GM19468 (cell line): ENCODE data around the gene HEXIM2.

Source experiments
- ATAC-seq: cut with Tn5 transposase; IDR thresholded peaks from one replicate; pipeline ENCODE4 v1.9.1; 2021; ENCODE audit warnings: mild to moderate bottlenecking, moderate library complexity, moderate number of reproducible peaks; ENCODE audit not compliant: unreplicated experiment; ENCODE audit errors: extremely low read depth

The HEXIM2 gene

DNA sequence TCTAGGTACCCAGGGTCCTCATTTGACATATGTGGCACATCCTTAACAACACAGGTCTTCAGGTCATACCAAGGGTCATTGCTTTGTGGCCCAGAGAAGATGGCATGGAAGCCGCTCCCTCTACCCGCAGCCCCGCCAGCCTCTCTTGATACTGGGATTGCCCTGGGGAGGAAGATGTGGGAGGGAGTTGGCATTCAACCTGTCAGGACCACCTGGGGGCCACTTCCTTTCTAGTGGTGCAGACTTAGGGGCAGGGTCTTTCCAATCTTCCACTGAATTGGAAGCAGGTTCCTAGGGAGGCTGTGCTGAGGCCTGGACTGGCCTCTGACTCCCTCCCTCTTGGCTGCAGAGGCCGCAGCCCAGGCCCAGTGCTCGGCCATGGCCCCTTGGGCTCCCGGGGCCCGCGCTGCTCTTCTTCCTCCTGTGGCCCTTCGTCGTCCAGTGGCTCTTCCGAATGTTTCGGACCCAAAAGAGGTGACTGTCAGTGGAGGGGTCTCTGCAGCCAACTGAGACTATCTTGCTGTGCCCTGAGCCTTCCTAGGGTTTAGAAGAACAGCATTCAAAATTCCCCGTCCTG, 18.5 kb upstream of the HEXIM2 start:
- ATAC-seq: no peak

DNA sequence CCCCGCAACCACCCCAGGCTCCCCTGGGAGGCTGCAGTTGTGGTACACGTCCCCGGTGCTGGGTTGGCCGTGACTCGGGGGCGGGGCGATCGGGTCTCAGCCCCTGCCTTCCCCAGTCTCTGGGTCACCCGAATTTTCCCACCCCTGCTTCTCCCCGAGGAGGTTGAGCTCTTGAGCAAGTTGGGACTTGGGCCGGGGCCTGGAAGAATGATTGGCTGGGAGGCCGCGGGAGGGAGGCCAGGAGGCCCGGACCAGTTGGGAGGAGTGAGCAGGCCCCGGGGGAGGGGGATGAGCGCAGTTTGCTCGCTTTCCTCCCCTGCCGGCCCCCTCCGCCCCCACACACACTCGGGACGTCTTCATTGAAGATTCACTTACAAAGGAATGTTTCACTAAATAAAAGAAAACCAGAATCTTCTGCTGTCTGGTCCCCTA, 17.9 kb upstream of the HEXIM2 start:
- ATAC-seq: no peak

DNA sequence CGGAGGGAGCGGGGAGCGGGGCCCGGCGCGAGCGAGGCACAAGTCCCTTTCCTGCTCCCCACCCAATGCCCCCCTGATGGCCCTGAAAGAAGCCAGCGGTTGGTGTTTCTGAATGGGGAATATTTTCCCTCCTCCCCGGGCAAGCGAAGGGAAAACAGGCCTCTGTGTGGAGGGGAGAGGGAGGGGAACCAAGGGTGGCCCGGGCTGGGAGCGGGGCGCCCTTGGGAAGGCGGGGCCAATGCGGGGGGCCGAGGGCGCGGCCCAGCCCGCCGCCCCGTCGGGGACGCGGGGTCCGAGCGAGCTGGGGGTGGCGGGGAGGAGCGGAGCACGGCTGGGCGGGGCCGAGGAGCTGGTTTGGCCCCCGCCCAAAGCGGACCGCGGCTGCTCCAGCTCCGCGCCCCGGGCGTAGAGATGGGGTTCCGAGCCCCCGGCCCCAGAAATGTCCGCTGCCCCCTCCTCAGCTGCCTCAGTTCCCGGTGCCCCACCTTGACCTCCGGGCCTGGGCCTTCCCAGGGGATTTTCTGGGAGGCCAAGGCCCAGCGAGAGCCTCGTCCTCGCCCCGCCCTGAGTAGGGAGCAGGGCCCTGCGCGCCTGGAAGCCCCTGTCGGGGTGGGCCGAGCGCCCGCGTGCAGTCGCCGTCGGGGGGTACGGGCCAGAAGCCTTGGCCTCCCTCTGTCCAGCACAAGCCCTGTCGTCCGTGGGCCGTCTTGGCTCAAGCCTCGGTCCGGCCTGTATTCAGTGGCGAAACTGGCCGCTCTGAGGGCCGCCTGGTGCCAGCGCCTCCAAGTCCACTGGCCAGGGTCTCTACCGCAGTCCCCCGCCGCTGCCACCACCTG, 17.3 kb upstream of the HEXIM2 start:
- ATAC-seq: no peak

DNA sequence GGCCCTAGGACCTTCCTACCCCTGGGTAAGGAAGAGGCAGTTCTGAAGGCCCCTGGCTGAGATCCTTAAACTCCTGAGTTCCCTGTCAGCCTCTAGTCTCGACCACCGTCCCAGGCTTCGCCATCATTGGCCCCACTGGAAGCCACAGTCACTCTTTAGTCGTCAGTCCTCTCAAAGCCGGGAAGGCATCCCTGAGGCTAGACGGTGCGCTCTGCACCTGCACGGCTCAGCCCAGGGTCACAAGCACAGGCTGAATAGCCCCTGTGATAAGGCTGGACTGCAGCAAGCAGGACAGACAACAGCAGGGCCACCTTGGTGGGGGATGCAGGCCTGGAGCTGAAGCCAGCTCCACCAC, 16.7 kb upstream of the HEXIM2 start:
- ATAC-seq: no peak

DNA sequence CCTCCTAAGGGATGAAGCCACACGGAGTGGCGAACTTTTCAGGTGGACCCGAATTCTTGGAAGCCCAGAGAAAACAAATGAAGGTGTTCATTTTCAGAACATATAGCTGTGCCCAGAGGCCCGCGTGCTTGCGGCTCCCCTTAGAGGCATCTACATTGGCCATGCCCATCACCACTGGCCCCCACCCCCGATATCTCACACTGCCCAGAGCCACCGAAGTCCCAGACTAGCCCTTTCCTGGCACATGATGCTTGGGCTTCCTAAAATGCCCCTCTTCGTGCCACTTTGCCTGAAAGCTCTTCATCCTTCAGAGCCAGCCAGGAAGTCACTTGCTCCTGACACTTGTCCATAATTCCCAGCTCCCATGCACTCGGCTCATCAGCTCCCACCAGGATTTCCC, 15.5 kb upstream of the HEXIM2 start:
- ATAC-seq: no peak

DNA sequence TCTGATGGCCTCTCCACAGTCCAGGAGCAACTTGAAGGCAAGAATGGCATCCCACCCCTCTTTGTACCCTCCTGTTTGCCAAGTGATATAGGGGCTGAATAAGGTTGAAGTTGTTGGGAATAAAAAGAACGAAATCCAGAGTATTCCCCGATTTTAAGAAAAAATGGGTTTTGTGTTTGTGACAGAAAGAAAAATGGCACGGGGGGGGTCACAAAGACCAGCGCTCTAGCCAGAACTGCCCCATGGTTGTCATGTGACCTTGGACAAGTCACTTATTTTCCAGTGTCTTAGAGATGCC, 15.1 kb upstream of the HEXIM2 start:
- no peak for ATAC-seq

DNA sequence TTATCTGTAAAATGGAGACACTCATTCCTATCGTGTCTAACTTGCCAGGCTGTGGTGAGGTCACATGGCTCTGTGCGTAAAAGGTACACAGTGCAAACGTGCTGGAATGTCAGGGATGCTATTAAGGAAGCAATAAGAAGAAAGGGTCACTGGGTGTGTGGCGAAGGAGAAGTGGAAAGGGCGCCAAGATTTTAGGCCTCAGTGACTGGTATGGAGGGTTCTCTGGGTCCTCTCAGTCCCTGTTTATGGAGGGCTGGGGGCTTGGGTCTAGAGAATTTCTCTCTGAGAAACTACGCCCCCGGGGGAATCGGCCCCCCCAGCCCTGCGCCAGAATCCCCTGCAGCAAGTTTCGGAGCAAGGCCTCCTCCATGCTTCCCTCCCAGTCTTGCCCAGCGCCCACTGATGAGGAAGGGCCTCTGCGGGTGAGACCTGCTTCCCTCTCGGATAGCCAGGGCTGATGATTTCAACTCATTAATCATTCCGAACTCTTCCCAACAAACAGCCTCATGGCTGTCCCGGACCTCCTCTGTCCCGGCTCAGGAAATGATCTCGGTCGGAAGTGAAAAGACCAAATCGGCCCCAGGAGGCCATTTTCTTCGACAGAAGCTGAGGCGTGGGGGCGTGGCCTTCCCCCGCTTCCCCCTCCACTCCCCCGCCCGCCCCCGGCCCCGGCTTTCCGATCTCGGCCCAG, 14.6 kb upstream of the HEXIM2 start:
- ATAC-seq: no peak

DNA sequence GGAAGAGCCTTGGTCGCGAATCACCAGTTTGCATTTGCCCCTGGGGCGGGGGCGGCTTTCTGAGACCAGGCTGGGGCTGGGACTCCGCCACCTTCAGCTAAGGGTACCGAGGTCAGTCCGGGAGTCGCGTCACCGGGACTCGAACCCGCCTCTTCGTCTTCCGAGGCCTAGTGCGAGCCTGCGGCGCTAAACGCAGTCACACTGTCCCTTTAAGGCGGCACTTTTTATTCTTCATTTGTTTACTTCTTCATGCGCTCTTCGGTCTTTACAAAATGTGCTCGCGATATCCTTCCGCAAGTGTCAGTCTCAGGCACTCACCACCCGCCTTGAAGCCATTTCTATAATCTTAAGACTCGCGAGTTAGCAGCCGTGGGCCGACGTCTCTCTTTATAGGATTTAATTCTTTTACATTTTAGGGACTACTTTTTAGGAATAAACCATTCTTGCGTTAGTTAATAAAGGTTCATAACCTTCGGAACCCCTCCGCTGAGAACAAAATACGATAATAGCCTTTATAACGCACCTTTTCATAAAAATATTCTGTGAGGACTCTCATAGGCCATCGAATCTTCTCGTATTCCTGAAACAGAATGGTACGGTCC, 14.0 kb upstream of the HEXIM2 start:
- ATAC-seq: no peak

DNA sequence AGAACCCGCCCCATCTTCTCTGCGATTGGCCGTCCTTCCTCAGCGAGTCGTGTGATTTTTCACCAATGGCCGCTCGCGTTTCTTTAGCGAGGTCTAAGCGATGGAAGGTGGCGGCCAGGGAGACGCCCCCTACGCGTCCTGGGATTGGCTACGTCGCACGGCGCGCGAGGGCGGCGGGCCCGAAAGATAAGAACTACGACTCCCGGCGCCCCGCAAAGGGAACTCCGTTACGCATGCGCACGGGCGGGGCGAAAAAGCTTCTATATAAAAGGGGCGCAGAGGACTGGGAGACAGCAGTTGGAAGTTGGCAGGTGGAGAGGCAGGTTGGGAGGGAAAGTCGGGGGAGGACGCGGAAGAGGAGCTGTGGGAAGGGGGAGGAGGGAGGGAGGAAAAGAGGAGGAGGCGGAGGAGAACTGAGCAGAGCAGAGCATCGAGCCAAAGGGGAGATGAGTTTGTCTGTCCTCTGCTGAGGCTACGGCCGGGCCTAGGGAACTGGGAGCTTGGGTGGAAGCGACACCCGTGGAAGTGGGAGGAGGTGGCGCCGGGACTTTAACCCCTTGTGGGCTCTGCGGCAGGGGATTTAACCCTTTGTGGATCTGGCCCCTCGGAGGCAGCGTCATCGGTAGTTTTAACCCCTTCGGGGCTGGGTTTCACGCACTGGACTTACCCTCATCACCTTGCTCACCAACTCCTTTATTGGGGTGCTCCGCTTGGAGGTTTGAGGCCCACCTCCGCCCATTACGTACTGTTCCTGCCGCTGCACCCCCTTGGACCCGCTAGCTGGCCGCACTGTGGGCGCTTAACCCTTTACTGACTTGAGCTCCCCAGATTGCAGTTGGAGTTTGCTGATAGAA, 13.3 kb upstream of the HEXIM2 start, which contains the start of gene HEXIM1:
HEXIM1 (plus strand) TSS at position 293 of the 854 bp plus-strand sequence. CDS start 716 bp downstream, outside the sequence.
- peak; percentile 45 for ATAC-seq

DNA sequence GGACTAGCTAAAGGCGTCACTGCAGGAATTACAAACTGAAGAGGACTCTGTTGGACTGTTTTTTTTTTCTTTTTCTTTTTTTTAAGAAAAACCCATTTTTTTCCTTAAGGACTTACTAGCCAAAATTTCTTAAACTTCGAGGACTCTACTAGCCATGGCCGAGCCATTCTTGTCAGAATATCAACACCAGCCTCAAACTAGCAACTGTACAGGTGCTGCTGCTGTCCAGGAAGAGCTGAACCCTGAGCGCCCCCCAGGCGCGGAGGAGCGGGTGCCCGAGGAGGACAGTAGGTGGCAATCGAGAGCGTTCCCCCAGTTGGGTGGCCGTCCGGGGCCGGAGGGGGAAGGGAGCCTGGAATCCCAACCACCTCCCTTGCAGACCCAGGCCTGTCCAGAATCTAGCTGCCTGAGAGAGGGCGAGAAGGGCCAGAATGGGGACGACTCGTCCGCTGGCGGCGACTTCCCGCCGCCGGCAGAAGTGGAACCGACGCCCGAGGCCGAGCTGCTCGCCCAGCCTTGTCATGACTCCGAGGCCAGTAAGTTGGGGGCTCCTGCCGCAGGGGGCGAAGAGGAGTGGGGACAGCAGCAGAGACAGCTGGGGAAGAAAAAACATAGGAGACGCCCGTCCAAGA, 12.5 kb upstream of the HEXIM2 start:
- ATAC-seq: no peak

DNA sequence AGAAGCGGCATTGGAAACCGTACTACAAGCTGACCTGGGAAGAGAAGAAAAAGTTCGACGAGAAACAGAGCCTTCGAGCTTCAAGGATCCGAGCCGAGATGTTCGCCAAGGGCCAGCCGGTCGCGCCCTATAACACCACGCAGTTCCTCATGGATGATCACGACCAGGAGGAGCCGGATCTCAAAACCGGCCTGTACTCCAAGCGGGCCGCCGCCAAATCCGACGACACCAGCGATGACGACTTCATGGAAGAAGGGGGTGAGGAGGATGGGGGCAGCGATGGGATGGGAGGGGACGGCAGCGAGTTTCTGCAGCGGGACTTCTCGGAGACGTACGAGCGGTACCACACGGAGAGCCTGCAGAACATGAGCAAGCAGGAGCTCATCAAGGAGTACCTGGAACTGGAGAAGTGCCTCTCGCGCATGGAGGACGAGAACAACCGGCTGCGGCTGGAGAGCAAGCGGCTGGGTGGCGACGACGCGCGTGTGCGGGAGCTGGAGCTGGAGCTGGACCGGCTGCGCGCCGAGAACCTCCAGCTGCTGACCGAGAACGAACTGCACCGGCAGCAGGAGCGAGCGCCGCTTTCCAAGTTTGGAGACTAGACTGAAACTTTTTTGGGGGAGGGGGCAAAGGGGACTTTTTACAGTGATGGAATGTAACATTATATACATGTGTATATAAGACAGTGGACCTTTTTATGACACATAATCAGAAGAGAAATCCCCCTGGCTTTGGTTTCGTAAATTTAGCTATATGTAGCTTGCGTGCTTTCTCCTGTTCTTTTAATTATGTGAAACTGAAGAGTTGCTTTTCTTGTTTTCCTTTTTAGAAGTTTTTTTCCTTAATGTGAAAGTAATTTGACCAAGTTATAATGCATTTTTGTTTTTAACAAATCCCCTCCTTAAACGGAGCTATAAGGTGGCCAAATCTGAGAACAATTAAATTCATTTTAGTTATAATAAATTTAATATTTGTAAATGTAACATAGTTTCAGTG, 11.7 kb upstream of the HEXIM2 start:
- no peak for ATAC-seq

DNA sequence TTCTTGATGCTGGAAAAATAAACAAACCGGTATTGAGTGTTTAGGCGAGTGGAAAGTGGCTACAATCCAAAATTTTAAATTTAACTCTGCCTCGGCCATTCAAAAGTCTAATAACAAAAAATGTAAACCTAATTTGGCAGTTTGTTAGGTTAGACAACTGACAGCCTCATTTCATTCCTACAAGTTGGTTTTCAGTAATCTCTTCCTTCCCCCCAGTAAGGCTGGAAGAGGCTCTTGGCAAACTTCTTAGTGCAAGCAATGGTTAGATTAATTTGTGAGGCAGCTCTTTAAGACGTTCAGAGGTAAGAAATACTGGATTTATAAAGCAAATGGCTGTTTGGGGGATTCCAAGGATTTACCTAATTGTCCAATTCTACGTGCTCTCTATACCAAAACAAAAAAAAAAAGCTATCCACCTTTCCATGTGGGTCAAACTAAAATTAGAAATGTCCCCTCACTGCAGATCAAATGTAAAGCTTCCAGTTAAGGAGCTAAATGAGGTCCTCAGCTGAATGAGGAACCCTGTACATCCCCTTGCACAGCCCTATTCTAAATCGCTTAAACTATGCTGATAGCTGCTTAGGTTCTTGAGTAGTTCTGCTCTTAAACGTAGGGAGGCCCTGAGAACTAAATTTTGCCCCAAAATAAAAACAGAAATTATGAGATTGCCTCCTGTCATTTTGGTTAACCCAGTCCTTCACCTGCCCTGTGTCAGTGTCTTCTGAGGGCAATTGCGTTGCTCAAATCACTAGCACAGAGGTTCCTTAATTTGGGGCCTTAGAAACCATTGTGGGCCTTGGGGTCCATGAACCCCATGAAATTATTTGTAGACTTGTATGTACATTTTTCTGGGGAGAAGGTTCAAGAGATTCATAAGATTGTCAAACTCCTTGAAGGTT, 10.5 kb upstream of the HEXIM2 start:
- no peak for ATAC-seq

DNA sequence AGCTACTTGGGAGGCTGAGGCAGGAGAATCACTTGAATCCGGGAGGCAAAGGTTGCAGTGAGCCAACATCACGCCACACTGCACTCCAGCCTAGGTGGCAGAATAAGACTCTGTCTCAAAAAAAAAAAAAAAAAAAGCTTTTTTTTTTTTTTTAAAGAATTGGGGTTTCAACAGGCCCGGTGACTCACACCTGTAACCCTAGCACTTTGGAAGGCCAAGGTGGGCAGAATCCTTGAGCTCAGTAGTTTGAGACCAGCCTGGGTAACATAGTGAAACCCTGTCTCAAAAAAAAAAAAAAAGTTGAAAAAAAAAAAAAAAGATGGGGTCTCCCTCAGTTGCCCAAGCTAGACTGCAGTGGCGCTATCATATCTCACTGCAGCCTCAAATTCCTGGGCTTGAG, 6.6 kb upstream of the HEXIM2 start:
- ATAC-seq: no peak

DNA sequence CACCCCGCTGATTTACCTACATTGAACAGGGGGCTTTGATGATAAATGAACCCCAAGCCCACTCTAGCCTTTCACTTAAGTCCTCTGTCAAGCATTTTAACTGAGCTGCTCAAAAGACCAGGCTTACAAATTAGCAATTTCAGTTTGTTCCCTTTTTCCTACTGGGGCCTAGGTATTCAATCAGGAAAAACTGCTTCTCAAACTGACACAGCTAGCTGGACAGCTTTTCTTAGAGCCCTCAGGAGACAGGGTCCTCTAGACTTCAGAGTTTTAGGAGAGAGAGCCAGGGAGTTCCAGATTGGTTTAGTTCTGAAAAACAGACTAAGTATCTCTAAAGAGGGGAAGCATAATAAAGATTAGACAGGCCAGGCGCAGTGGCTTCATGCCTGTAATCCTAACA, 6.2 kb upstream of the HEXIM2 start:
- ATAC-seq: no peak

DNA sequence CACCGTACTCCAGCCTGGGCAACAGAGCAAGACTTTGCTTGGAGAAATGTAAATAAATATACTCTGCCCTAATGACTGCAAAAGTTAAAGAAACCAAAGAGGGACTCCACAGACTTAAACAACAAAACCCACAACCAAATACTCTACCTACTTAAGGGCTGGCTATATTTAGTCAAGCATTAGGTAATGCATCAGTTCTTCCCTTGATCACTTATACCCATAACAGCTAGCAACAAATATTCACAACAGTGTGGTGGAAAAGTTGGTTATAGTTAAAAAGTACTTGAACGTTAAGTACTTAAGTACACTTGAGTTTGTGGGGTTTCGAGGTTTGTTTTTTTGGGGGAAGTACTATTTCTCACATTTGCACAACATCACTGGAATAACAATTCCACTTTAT, 5.4 kb upstream of the HEXIM2 start:
- ATAC-seq: no peak

DNA sequence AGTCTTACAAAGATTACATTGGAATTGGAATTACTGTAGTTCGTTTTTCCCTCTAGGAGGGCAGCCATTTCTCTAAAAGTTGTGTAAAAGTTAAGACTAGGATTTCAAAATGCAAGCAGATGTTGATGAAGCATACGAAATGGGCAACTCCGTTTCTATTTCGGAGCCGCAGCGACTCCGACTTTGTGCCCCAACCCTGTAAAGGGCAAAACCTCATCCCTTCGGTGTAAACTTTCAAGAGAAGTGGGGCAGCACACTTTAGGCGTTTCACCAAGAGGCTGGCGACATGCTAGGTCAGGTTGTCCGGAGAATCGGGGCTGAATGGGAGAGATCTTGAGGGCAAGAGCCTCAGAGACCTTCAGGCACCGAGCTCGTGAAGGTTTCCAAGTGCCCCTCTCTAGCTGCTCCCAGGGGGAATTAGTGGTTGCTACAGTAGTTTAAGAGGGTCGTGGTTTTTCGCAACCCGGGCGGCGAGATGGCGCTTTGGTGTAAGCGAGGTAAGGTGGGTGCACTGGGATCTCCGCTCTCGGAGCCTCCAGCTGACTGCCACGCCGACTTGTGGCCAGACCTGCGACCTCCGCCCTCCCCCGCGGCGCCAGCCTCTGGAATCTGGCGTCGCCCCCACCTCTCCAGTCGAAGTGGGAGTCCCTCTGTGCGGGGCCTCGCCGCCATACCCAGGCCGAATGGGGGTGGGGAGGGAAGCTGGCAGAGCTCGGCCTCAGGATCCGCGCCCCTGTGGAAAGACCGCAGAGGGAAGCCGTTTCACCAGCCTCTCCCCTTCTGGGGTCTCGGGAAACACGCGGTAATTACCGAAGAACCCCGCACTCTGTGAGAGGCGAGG, 1.0 kb upstream of the HEXIM2 start:
- ATAC-seq: no peak
